ENCODE measurements around the gene PPP1R15B. TPM values are rescaled to one million over a fixed set of nuclear protein-coding genes. Genes with fewer than 3 reads are reported as not detected.

Gene PPP1R15B
- total and polyA plus RNA-seq, 10 of the 15 experiments (the other 5 are each of a cell fraction or from before 2014, with no cell fraction given) = 13.9 to 38.1 (median 26.5) TPM

DNA sequence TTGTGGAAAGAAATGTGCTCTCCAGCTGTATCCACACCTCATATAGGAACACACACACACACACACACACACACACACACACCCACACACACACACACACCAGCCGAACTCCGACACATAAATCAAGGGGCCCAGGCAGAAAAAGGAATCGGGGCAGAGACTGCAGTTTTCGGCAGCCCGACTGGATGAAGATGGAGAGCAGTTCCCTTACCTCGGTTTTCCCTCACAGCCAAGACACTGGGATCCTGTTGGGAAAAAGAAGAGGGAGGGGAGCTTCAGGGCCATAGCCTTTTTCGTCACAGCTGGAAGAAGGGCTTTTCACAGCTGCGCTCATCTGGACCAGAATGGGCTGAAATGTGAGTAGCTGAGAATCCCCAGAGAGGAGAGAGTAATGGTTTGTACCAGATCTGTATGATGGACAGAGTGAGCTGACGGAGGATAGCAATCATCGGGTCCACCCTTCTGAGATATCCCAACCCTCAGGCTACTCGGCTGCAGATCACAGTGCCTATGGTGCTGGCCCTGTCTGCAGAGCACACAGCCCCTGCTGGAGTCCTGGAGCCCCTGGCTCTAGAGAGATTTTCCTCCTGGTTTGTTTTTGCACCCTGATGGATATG is 45.3 kb upstream of the PPP1R15B start:
- Histone ChIP-seq H2AFZ (ENCODE audit: control insufficient read depth, low read depth, low read length) (no peak overlapping the region), H3K36me3 (ENCODE audit: control insufficient read depth in 2 of 2, insufficient read depth in 2 of 2, low read length in 1 of 2) (peaks cover 3 to 6% of the 10 kb centered on the region in 2 experiments), H3K4me3 (no peak overlapping the region), H3K4me1 (ENCODE audit: control insufficient read depth, insufficient read depth, low read length) (peaks cover 26% of the 10 kb centered on the region), H4K20me1 (ENCODE audit: control insufficient read depth, insufficient read depth) (no peaks in the 10 kb centered on the region), H3K27ac (ENCODE audit: control insufficient read depth, insufficient read depth) (no peak overlapping the region), H3K9ac (ENCODE audit: control insufficient read depth, insufficient read depth, low read length) (no peak overlapping the region), H3K79me2 (ENCODE audit: control insufficient read depth, insufficient read depth, low read length) (no peaks in the 10 kb centered on the region), H3K27me3 (replicated peaks in 1 of 2; ENCODE audit: control insufficient read depth in 2 of 2, insufficient read depth in 2 of 2, low read length in 1 of 2) (no peaks in the 10 kb centered on the region), H3K4me2 (ENCODE audit: control insufficient read depth, insufficient read depth) (no peak overlapping the region), H3K9me3 (replicated peaks; ENCODE audit: control insufficient read depth, insufficient read depth, low read length) (no peaks in the 10 kb centered on the region)
- ChIA-PET CTCF (interaction anchor here (1.0 to 51.8 kb wide), 3 partner anchors 10 to 34 kb away, joined by 5 to 2021 read pairs (median 17); partner anchors contain the start of gene PIK3C2B), SMC1A (ENCODE audit: uncharacterized antibody, unreplicated experiment) (interaction anchor here (0.7 to 3.6 kb wide), 9 partner anchors 10 to 57 kb away, joined by 3 to 10 read pairs (median 4); no protein-coding TSS in a partner anchor), RAD21 (ENCODE audit: unreplicated experiment) (interaction anchor here (0.9 to 1.2 kb wide), 3 partner anchors 10 to 22 kb away, joined by 3 read pairs; no protein-coding TSS in a partner anchor), POLR2A (interaction anchor here (1.4 kb wide), 1 partner anchor 39 kb away, joined by 4 read pairs; no protein-coding TSS in a partner anchor)
- no peak for DNase-seq (ENCODE audit: low read depth, low spot score)
- intact Hi-C loops (cut with micrococcal nuclease; ENCODE audit: unreplicated experiment) (no loop called here), in situ Hi-C loops (cut with MboI) (no loop called here)
- FAIRE-seq = no peak
- no peak for TF ChIP-seq NFXL1 (IDR thresholded peaks at IDR 0.05; ENCODE audit: borderline replicate concordance)
- TF ChIP-seq CHD1 (IDR thresholded peaks at IDR 0.05; ENCODE audit: low read depth, low read length) = no peak
- no peak for TF ChIP-seq WRNIP1 (IDR thresholded peaks at IDR 0.05; ENCODE audit: borderline replicate concordance, low read depth, low read length)
- 89% methylated on average over 11 of the region's 11 CpGs for WGBS (ENCODE audit: insufficient coverage, insufficient replicate concordance, low lambda C conversion rate, missing lambda C conversion rate)
- no TSS peak for BruUV-seq (replicated peaks)
- no peak for ATAC-seq

DNA sequence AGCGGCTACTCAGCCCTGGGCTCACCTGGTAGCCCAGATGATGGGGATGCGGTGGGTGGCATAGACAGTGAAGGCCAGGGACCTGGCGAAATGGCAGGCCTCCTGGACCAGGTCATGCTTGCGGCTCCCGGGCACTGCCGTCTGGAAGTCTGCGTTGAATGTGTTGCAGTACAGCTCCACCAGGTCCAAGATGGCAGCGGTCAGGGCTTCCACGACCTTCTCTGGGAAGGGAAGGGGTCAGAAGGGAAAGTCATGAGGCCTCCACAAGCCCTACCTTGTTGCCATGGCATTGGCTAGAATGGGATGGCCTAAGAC is 44.2 kb upstream of the PPP1R15B start:
- Histone ChIP-seq H3K27ac (ENCODE audit: control insufficient read depth, insufficient read depth) (no peak overlapping the region), H2AFZ (ENCODE audit: control insufficient read depth, low read depth, low read length) (no peak overlapping the region), H3K4me1 (ENCODE audit: control insufficient read depth, insufficient read depth, low read length) (peaks cover 18% of the 10 kb centered on the region), H3K27me3 (replicated peaks in 1 of 2; ENCODE audit: control insufficient read depth in 2 of 2, insufficient read depth in 2 of 2, low read length in 1 of 2) (no peaks in the 10 kb centered on the region), H3K36me3 (ENCODE audit: control insufficient read depth in 2 of 2, insufficient read depth in 2 of 2, low read length in 1 of 2) (peaks cover 3 to 6% of the 10 kb centered on the region in 2 experiments), H3K9ac (ENCODE audit: control insufficient read depth, insufficient read depth, low read length) (no peak overlapping the region), H3K79me2 (ENCODE audit: control insufficient read depth, insufficient read depth, low read length) (no peaks in the 10 kb centered on the region), H3K4me3 (no peak overlapping the region), H3K4me2 (ENCODE audit: control insufficient read depth, insufficient read depth) (no peak overlapping the region), H4K20me1 (ENCODE audit: control insufficient read depth, insufficient read depth) (no peaks in the 10 kb centered on the region), H3K9me3 (replicated peaks; ENCODE audit: control insufficient read depth, insufficient read depth, low read length) (no peaks in the 10 kb centered on the region)
- ATAC-seq (no peak), FAIRE-seq (no peak), DNase-seq (ENCODE audit: low read depth, low spot score) (no peak)
- ChIA-PET RAD21 (ENCODE audit: unreplicated experiment) (interaction anchor here (0.7 to 1.2 kb wide), 3 partner anchors 10 to 24 kb away, joined by 3 read pairs; no protein-coding TSS in a partner anchor), POLR2A (interaction anchor here (0.8 kb wide), 1 partner anchor 24 kb away, joined by 3 read pairs; no protein-coding TSS in a partner anchor), CTCF (interaction anchor here (0.9 to 51.8 kb wide), 2 partner anchors 10 to 35 kb away, joined by 5 to 2021 read pairs; partner anchors contain the start of gene PIK3C2B), SMC1A (ENCODE audit: uncharacterized antibody, unreplicated experiment) (interaction anchor here (0.9 to 3.6 kb wide), 5 partner anchors 9 to 47 kb away, joined by 3 to 10 read pairs (median 3); no protein-coding TSS in a partner anchor)
- no TSS peak for BruUV-seq (replicated peaks)
- 95% methylated on average over 9 of the region's 9 CpGs for WGBS (ENCODE audit: insufficient coverage, insufficient replicate concordance, low lambda C conversion rate, missing lambda C conversion rate)
- intact Hi-C loops (cut with micrococcal nuclease; ENCODE audit: unreplicated experiment) (no loop called here), in situ Hi-C loops (cut with MboI) (no loop called here)
- TF ChIP-seq PAX8 (IDR thresholded peaks at IDR 0.05) (no peak), YBX1 (IDR thresholded peaks at IDR 0.05) (no peak), TAF1 (IDR thresholded peaks at IDR 0.05; ENCODE audit: borderline replicate concordance, low read depth, low read length) (no peak), EED (IDR thresholded peaks at IDR 0.05; ENCODE audit: low read depth) (no peak), TBL1XR1 (IDR thresholded peaks at IDR 0.05; ENCODE audit: low read depth, low read length) (no peak), ZBTB40 (IDR thresholded peaks at IDR 0.05; ENCODE audit: borderline replicate concordance) (no peak), HDGF (IDR thresholded peaks at IDR 0.05) (no peak), TCF7 (IDR thresholded peaks at IDR 0.05; ENCODE audit: borderline replicate concordance) (no peak)
- TF ChIP-seq, protein P1, sequence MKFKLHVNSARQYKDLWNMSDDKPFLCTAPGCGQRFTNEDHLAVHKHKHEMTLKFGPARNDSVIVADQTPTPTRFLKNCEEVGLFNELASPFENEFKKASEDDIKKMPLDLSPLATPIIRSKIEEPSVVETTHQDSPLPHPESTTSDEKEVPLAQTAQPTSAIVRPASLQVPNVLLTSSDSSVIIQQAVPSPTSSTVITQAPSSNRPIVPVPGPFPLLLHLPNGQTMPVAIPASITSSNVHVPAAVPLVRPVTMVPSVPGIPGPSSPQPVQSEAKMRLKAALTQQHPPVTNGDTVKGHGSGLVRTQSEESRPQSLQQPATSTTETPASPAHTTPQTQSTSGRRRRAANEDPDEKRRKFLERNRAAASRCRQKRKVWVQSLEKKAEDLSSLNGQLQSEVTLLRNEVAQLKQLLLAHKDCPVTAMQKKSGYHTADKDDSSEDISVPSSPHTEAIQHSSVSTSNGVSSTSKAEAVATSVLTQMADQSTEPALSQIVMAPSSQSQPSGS (IDR thresholded peaks at IDR 0.05; ENCODE audit: low read length) = no peak

All from GM12878 (cell line).